Astrocyte of the hippocampus (primary cell): ENCODE results near the gene SAPCD1.
"Not testable (repeated sequence)": the region's sequence is repeated elsewhere in the genome, so short reads cannot be mapped to it uniquely, and the experiment has no call there.

Experiments used
- DNase-seq: peaks from one replicate; pipeline ENCODE4 v3.0.0; 2011; ENCODE audit warnings: low read depth, low spot score

SAPCD1 gene

DNA sequence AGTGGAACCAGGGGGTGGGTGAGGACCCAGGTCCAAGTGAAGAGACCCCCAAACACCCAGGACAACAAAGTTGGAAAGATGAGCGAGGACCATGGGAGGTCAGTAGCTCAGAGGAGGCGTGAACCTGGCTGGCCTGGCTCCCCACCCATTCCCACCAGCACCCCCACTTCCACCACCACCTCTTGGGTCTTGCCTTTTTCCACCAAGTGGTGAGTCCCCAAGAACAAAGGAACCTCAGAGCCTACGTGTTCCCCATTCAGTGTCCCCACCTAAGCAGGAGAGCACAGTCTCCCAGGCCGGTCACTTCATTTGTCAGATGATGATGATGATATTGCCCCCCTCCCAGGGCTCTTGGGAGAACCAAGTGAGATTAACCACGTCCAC lies 15.2 kb downstream of the SAPCD1 start:
- no peak for DNase-seq

DNA sequence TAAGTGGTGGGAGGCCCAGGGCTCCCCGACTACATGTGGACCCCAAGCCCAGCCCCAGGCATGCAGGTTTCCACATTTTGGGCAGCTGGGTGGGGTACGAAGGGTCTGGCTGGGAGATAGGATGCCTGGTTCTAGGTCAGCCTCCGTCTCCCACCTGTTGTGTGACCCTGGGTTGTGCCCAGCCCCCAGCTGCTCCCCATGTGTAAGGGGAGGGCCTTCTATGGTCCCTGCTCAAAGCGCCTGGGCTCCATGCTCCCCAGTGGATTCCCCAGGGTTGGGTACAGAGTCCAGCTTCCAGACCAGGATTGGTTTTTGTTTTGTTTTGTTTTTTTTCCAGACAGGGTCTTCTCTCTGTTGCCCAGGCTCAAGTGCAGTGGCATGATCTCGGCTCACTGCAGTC lies 15.7 kb downstream of the SAPCD1 start:
- no peak for DNase-seq

DNA sequence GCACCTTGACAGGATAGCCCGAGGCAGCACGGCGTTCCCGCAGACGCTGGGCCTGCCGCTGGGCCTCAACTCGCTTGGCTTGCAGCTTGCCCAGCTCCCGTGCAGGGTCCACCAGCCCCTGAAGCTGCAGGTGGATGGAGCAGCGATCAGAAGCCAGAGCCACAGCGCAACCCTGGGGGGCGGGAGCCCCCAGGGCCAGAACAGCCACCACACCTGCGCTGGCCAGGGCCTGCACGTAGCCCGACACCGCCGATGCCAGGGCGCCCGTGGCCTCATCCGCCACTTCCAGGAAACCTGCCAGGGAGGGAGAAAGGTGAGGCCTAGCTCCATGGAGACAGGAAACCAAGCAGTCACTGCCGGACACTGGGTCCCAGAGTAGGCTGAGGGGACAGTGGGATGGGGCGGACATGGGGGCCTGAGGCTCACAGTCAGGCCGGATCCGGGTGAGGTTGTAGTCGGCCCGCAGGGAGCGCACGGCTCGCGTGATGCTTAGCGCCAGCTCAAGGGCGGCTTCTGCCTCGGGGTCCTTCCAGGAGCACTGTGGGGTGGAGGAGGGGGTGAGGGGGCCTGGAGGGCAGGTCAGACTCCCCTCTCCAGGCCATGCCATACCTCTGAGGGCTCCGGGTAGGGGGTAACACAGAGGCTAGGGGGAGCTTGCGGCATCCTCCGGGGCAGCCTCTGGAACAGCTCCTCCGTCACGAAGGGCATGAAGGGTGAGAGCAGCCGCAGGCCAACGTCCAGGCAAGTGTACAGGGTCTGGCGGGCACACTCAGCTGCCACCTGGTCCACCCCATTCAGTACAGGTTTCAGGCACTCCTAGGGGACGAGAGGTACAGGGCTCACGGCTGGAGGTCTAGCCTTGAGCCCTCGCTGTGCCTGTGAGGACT lies 16.8 kb downstream of the SAPCD1 start:
- no peak for DNase-seq

DNA sequence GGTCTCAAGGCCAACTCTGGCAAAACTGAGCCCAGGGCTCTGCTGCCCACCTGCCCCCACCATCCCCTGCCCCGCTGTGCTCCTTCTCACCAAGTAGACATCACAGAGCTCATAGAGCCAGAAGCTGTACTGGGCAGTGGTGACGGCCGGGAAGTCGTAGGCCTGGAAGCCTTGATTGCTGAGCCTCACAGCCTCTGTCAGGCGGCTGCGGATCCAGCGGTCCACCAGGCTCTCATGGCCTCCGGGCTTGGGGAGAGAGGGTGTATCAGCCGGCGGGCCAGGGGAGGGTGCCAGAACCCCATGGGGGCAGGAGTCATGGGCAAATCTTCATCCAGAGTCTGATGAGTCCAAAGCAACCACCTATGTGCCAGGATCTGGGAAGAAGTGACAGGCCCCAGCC lies 17.5 kb downstream of the SAPCD1 start:
- no peak for DNase-seq

DNA sequence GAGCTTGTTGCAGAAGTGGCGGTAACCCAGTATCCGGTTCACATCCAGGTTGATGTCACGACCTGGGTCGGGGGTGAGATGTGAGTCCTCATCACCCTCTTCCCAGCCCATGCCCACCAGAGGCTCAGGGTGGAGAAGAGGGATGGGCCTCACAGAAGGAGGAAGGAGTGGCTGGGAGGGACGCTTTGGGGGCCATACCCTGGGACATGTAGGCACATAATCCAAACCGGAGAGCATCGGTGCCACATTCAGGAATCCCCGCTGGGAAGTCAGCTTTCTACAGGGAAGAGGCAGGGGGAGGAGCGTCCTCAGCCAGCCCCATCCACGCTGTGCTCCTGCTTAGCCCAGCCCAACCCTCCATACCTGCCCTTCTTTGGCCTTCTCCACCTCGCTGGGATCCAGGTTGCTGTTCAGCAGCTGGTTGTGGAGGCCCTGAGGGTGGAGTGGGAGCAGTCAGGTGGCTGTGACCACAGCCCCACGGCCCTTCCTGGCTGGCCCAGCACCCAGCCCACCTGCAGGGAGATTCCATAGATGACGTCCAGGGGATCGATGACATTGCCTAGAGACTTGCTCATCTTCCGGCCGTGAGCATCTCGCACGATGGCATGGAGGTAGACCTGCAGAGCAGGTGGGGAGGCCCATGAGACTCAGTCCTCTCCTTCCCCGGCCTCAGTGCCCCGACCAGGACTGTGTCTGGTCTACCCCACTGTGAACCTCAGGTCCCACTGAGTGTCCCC lies 18.2 kb downstream of the SAPCD1 start:
- no peak for DNase-seq

DNA sequence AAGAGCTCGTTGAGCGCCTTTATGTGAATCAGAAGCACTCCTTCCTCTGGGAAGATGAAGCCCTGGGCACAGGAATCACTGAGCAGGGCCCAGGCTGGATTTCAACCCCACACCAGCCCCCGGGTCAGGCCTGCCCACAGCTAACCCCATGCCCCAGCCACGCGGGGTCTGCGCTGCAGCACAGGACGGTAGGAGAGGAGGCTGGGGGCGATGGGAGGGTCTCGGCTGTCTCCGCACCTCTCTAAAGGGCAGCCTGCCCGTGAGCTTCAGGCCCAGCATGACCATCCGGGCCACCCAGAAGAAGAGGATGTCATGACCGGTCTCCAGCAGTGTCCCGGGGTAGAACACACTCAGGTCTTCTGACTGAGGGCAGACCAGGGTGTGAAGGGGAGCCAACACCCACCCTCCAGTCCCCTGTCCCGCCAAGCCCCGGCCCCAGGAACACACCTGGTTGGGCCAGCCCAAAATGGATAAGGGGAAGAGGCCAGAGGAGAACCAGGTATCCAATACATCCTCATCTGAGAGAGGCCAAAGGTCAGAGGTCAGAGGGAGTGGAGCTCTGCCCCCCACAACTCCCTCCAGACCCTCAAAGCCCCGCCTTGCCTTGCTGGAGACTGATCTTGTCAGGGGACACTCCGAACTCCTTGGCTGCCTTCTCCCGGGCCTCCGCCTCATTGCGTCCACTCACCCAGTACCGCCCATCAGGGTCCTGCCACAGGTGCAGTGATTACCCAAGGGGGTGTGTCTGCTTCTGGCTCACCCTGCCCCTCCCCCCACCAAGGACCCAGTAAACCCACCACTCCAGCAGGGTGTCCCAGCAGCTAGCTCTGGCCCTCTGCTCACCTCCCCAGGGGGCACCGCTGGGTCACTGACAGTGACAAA lies 19.0 kb downstream of the SAPCD1 start:
- DNase-seq, result no peak

DNA sequence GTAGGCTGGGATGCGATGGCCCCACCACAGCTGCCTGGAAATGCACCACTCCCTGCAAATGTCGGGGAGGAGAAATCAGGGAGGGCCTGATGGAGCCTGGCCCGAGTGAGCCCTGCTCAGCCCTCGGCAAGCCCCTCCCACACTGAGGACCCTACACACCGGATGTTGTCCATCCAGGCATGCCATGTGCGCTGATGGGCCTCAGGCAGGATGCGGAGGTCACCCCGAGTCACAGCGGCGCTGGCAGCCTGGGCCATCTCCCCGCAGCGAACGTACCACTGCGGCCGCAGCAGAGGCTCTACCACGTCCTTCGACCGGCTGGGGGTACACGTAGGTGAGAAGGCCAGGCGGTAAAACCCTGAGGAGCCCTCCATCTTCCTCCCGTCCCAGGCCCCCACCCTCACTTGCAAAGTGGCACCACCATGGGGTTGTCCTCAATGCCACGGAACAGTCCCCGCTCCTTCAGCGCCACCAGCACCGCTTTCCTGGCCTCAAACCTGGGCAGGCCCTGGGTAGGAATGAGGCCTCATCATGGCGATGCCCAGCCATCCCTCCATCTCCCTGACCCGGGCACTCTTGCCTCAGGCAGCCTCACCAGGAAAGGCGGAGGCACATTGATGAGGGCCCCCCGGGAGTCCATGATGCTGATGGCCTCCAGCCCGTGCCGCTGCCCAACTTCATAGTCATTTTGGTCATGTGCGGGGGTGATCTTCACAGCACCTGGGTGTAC lies 19.8 kb downstream of the SAPCD1 start:
- DNase-seq, result no peak

DNA sequence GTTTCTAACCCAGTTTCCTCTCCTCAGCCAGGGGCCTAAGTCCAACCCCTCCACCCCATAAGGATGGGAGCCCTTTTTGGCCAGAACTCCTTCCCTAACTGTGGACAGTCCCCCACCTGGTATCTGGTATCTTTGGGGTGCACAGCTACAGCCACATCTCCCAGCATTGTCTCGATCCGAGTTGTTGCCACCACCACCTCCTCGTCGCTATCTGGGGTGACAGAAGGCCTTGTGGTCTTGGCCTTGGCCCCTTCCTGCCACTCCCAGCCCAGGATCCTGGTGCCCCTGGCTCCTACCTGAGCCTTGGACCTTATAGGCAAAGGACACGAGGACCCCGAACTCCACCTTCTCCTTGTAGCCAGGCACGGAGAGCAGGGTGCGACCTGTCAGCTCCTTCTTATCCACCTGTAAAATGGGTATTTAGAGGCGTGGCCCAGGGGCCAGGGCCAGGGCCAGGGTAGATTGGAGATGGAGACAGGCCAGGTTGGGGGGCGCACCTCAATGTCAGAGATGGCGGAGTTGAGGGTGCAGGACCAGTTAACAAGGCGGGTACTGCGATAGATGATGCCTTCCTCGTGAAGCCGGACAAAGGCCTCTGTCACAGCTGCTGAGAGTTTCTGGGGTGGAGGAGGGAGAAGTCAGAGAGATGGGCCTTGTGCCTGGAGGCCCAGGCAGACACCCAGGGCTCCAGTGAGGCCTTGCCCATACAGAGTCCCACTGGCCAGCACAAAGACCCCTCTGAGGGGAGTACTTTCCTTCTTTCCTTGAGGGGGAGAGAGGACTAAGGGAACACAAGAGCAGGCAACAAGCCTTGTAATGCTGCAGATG lies 21.9 kb downstream of the SAPCD1 start:
- no peak for DNase-seq

DNA sequence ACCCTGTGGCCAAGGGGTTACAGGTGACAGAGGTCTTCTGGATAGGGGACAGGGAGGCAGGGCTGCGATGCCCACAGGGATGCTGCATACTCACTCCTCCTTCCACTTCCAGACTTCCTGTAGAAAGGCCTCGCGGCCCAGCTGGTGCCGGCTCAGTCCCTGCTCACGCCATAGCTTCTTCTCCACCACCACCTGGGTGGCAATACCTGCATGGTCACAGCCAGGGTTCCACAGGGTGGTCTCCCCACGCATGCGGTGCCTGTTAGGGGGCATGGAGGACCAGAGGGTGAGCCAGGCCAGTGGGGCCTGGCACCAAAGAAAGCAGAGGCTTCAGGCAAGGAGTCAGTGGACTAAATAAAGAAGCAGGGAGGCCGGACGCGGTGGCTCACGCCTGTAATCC lies 23.0 kb downstream of the SAPCD1 start:
- DNase-seq, result no peak

DNA sequence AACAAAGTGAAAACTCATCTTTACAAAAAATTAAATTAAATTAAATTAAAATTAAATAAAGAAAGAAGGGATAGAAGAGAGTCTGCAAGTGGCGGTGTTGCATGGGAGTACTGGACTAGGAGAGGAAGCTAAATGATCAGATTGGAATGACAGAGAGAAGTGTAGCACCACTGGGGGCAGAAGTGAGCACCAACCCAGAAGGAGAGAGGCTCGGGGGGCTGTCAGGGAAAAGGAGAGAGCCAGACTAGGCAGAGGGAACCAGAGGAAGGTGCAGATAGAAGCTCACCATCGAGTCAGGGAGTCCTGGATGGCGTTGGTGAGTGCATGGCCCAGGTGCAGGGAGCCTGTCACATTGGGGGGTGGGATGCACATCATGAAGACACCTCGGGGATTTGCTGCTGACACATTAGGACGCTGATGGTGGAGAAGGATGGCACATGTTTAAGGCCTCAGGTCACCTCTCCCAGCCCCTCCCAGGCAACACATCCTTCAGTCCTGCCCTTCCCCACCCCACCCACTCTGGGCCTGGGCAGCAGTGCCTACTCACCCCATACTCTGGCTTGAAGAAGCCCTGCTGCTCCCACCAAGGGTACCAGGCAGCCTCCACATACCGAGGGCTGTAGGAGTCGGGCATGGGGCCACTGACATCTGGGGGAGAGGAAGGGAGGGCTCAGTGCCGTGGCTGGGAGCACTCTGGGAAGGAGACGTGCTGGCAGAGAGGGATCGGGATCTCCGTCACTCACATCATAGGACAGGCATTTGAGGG lies 29.1 kb downstream of the SAPCD1 start:
- peak; percentile 57 for DNase-seq

DNA sequence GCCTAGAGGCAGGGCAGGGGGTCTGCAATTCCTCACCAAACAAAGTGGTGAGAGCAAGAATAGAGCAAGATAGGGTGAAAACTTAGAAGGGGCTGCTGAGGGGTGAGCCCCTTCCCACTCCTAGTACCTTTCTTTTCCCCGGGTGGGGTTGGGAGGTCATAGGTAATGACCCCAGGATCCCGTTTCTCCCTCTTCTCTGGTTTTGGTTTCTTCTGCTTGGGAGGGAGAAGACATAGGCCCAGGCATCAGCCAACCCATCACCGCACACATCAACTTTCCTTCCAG lies 29.6 kb downstream of the SAPCD1 start:
- no peak for DNase-seq

DNA sequence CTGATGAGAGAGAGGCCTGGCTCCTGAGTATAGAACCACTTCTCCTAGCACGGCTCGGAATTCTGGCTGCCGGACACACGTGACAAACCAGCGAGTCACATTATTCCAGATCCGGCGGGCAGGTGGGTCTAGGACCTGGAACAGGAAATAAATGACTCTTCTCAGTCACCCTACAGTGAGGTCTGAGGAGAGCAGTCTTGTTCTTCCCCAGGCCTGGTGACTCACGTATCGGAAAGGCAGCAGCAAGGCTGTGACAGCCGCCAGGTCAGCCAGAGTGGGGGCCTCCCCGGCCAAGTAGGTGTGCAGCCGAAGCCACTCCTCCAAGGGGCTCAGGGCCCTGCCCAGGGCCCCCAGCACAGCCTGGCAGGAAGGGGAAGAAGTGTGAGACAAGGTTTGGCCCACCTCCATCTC lies 30.3 kb downstream of the SAPCD1 start:
- DNase-seq, result peak; percentile 71

DNA sequence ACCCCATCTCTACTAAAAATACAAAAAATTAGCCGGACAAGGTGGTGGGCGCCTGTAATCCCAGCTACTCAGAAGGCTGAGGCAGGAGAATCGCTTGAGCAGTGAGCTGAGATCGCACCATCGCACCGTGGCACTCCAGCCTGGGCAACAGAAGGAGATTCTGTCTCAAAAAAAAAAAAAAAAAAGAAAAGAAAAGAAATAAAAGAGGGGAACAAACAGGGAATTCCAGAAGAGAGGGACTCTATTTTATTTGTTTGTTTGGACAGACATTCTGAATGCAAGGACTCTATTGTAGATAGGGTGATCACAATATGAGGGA lies 31.4 kb downstream of the SAPCD1 start:
- not testable (repeated sequence) for DNase-seq

DNA sequence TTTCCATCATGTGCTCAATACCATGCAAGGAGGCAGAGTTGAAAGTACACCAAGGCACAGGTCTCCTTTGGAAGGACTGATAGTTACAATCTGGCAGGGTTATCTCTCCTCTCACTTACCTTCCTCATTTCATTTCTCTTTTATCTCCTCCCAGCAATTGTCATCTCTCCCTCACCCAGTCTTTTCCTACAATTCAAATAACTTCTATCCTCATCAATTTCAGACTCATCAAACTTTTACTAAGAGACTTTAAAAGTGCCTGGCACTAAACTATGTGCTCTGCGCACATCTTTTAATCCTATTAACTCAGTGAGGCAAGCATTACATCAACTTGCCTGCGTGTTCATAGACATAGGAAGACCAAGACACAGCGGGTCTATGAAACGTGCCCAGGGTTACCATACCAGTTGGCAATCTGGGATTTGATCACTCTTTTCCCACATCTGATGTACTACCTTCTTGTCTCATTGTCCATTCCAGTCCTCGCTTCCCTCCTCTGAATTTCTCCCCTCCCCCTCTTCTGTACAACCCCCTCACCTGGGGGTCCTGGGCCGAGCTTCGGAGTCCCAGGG lies 31.9 kb downstream of the SAPCD1 start:
- peak; percentile 55 for DNase-seq

DNA sequence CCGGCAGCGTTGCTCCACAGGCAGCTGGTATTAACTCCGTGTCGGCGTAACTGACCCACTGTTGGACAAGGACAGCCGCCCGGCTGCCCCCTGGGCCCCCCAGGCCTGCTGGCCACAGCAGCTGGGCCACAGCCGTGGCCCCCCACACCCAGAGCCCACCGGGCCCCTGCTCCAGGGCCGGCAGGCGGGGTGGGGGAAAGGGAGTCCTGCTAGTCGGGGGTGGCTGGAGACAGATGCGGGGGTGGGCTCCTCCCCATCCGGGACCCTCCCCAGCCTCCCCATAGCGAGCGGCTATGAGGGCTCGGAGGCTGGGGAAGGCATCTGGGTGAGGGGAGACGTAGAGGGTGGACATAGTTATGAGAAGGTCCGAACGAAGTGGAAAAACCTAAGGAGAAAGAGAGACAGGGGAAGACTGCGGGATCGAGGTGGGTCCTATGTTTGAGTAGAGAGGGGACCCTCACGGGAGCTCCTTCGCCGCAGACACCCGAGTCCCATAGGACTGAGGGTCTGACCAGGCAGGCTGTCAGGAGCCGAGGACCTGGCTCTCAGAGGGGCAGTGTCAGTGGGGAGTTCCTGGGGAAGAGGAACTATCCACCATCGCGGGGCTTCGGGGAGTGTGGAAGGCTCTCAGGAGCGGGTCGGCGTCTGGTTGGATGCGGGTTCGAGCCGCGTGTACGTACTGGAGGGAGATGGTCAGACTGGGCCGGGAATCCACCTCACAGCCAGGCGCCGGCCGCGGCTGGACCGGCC lies 32.6 kb downstream of the SAPCD1 start:
- no peak for DNase-seq

DNA sequence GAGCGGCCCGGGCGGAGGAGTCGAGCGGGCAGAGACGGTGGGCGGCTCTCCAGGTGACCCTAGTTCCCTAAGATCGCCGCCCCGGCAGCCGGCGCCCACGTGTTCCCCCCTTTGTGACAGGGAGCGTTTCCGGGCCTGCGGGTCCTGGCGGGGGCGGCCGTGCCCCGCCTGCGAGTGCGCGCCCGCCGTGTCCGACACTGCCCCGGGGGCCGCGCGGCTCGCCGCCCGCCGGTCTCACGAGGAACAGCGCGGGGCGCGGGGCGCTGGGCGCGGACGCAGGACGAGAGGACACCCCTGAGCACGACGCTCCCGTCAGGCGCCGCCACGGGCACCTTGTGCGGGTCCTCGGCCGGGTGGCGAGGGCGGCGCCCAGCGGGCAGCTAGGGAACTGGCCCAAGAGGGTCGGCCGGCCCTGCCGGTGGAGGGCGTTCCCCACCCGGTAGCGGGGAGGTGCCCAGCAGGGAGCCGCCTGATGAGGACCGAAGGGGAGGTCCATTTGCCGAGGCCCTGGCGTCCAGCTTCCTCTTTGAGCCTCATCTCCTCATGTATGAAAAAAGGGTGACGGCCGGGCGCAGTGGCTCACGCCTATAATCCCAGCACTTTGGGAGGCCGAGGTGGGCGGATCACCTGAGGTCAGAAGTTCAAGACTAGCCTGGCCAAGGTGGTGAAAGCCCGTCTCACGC lies 33.3 kb downstream of the SAPCD1 start, which contains the start of gene VARS1:
Gene VARS1, minus strand, starts transcription at position 137 of the 683 bp plus-strand sequence. CDS start 535 bp downstream, outside the sequence.
- DNase-seq, result peak; percentile 95

DNA sequence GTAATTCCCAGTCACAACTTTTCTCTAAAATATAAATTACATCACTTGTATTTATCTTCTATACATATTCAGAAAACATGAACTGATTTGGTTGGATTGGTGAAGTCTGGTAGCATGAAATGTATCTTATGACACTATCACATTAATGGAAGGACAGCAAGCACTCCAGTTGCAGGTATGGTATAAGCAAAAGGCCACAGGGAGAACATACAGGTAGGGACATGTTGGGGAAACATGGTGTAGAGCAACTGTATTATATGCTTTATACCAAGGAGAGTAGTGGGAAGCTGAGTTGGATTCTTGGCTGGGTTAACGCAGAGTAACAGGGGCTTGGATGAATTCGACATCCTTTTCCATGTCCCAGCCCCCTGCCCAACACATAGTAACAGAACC lies 34.5 kb downstream of the SAPCD1 start:
- no peak for DNase-seq

DNA sequence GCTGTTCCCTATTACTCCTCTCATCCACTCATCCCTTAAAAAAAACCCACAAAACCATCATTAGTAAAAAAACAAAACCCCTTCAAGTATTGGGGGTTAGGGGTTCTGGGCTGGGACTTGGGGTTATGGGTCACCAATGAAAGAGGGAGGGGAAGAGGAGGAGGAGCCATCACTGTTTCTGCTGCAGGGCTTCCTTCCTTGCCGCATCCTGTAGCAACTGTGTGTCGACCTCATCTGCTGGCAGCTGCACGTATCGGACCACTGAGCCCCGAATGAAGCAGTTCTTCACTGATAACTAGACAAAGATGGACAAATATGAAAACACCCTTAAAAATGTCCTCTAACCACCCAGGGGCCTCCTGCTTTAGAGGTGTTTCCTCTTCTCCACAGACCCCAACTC lies 35.1 kb downstream of the SAPCD1 start:
- no peak for DNase-seq
